GOT3 (cell line): ENCODE measurements around the gene MGST2.

Experiments used
- DNase-seq: peaks from one replicate; lab custom pipeline; 2025; ENCODE audit warnings: mixed read lengths; lab: John Stamatoyannopoulos, UW

The MGST2 gene

GRCh38 chr4:139643042-139643895 lies 22.4 kb upstream of the MGST2 start:
- no peak for DNase-seq

DNA sequence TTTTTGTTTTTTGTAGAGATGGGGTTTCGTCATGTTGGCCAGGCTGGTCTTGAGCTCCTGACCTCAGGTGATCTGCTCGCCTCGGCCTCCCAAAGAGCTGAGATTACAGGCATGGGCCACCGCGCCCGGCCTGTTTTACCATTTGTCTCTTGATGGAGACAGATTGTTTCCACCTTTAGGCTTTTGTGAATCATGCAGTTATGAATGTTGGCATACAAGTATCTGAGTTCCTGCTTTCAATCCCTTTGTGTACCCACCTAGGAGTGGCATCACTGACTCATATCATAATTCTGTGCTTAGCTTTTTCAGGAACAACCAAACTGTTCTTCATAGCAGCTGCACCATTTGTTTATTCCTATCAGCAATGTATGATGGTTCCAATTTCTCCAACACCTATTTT lies 20.2 kb upstream of the MGST2 start:
- DNase-seq, result no peak

DNA sequence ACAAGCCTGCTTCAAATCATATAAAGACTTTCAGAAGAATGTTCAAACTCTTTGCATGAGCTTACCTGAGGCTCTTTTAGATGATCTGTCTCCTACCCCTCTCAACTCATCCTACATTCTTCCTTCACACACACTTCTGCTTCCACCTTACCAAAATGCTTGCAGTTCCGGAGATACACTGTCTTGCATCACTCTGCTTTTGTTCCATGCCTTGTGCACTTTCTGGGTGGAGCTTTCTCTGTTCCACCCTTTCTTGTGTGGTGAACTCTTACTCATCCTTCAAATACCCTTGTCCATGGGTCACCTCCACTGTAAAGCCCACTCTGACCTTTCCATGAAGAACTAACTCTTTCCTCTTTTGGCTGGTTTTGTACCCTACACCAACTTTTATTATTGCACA lies 18.4 kb upstream of the MGST2 start:
- DNase-seq, result no peak

DNA sequence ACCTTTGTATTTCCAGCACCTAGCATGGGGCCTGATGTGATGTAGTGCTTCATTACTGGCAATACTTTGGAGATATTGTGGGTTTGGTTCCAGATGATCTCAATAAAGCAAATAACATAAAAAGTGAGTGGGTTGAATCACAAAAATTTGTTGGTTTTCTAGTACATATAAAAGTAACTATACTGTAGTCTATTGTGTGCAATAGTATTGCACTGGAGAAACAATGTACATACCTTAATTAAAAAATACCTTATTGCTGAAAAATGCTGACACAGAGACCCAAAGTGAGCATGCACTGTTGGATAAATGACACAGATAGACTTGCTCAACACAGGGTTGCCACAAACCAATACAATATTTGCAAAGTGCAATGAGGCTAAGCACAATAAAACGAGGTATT lies 17.7 kb upstream of the MGST2 start:
- DNase-seq, result no peak

DNA sequence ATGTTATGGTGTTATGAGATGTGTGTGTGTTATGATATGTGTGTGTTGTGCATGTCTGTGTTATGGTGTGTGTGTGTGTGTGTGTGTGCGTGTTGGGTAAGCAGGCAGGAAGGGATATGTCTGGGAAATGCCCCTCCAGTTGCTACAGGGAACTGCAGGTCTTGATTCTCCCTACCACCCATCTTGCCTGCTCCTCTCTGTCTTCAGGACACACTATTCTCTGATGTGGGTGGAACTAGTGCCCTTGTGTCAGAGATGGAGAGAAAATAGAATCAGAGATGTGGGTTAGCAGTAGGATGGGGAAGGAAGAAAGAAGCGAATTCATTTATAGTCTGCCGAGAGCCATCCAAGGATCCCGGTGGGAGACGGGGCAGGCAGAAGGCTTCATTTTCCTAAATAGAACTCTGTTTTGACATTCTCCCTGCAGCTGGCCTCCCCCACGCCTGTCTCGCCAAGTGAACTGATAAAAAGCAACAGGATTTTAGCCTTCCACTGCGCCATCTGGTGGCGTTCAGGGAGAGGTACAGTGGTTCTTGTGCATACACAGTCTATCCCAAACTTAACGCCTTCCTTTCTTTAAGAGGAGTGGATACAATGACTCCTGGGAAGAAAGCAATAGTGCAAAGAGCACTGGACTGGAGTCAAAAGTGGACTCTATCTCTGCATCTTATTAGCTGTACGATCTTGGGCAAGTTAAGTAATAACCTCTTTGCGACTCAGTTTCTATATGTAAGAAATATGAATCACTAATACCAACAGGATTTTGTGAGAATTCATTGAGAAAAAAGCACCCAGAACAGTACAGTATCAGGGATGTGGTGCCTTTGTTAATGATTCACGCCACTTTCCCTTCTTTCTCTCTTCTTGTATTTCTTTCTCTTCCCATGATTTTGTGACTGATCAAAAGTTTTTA lies 14.1 kb upstream of the MGST2 start:
- DNase-seq, result peak; percentile 3

- DNase-seq, result no peak
Observed at GRCh38 chr4:139654516-139654915, 11.1 kb upstream of the MGST2 start.

DNA sequence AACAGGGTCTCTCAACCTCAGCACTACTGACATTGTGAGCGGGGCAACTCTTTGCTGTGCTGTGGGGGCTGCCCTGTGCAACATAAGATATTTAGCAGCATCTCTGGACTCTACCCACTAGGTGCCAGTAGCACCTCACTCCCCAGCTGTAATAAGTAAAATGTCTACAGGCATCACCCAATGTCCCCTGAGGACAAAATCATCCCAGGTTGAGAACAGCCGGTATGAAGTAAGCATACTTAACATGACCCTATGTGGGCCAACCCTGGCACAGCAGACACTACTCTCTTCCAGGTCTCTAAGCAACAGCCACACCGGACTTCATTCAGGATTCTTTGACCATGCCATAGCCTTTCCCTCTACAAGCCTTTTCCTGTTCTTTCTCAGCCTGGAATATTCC lies 10.5 kb upstream of the MGST2 start:
- DNase-seq, result no peak

DNA sequence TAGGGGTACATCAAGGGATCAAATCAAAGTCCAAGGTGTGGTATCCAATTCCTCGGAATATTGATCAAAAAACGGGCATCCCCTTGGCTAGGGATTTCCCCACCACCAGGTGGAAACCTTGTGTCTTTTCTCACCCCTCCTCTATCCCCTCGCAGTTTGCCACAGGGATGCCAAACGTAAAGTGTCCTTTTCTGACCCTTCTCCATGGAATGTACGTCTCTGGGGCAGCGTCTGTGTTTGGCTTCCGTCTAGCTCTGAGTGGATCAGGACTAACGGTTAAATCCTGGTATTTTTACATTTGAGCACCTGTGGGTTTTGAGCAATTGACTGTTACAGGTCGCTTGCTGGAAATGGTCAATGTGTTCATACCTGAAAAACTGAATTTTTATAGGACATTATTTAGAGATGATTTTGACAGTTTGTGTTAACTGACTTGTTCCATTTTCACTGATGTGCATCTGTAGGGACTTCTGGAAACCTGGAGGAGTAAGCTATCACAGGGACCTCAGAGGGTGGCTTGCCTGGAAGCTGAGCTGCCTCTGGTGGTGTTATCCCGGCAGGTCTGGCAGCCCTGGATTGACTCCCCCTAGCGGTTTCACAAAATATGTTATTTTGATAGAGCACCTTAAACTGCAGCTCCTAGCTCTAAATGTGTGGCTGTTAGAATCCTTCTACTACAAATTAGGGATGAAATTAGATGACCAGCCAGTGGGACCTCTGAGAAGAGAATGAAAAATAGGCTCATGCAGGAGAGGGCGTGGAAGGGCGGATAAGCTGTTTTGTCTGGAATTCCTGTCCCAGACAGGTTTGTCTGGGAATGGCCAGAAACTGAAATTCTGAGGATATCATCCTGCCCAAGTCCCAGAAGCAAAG lies 8.8 kb upstream of the MGST2 start:
- DNase-seq, result no peak

- DNase-seq, result no peak
Observed at GRCh38 chr4:139658185-139658584, 7.4 kb upstream of the MGST2 start.

GRCh38 chr4:139658586-139659382 lies 6.8 kb upstream of the MGST2 start:
- no peak for DNase-seq

- no peak for DNase-seq
Observed at GRCh38 chr4:139659735-139660424, 5.7 kb upstream of the MGST2 start.

GRCh38 chr4:139660568-139661043 lies 5.0 kb upstream of the MGST2 start:
- no peak for DNase-seq

GRCh38 chr4:139663561-139664138 lies 2.0 kb upstream of the MGST2 start:
- no peak for DNase-seq

- no peak for DNase-seq
Observed at GRCh38 chr4:139664442-139664841, 1.2 kb upstream of the MGST2 start.

DNA sequence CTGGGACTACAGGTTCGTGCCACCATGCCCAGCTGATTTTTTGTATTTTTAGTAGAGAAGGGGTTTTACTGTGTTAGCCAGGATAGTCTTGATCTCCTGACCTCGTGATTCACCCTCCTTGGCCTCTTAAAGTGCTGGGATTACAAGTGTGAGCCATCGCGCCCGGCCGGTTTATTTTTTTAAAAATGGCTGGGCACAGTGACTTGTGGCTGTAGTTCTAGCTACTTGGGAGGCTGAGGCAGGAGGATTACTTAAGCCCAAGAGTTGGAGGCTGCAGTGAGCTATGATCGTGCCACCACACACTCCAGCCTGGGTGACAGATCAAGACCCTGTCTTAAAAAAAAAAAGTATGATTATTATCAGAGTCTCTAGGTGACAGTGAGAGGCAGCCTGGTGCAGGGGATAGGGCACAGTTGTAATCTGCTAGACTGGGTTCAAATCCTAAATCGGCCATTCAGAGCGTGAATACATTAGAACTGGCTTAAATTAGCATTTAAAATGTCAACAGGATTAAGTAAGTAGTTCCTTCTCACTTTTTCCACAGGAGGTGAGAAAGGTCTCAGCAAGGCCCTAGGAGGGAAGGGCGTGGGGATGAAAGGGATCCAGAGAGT lies 435 bp upstream of the MGST2 start:
- DNase-seq, result no peak

DNA sequence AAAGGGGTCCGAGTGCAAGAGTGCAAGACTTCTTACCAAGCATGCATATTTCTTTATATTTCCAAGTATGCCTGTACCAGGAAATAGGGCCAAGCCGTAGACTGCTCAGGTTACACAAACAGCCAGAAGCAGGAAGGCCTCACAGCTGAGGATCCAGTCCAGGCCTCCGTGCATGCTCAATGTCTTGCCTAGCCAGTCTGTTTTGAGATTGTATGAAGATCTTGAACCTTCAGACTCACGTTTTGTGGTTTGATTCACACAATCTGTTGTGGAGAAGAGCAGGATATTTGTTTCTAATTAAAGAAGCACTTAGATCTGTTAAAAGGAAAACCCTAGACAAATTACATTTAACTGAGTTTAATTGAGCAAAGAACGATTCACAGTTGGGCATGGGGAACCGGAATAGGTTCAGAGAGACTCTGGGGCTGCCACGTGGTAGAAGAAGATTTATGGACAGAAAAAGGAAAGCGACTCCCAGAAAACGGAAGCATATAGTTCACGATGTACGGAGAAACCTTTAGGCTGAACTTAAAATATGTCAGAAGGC lies 1.2 kb downstream of the MGST2 start:
- no peak for DNase-seq

DNA sequence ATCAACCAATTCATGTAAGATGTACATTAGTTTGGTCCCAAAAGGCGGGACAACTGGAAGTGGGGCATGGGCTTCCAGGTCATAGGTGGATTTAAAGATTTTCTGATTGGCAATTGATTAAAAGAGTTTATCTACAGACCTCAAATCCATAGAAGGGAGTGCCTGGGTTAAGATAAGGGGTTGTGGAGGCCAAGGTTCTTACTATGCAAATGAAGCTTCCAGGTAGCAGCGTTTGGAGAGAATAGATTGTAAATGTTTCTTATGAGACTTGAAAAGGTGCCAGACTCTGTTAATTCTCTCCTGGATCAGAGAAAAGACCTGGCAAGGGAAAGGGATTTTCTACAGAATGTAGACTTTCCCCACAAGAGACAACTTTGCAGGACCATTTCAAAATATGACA lies 2.4 kb downstream of the MGST2 start:
- DNase-seq, result no peak

- DNase-seq, result no peak
Observed at GRCh38 chr4:139668658-139669201, 3.1 kb downstream of the MGST2 start.

GRCh38 chr4:139669335-139669734 lies 3.7 kb downstream of the MGST2 start:
- no peak for DNase-seq
